ENCODE measurements around the gene DNAJC10. TPM values are rescaled to one million over a fixed set of nuclear protein-coding genes. Genes with fewer than 3 reads are reported as not detected.

DNAJC10 gene
- total and polyA plus RNA-seq, 9 of the 15 experiments (the other 6 are each of a cell fraction or from before 2014, with no cell fraction given): 9.8 to 77.7 (median 57.3) TPM

GRCh38 chr2:182836451-182836850, 120.4 kb downstream of the DNAJC10 start:
- ATAC-seq (no peak), DNase-seq (ENCODE audit: extremely low read depth in 1 of 4, low spot score in 3 of 4) (no peak), FAIRE-seq (no peak)
- no peaks in the 10 kb centered on the region for H3K4me1 ChIP-seq (replicated peaks in 1 of 2; ENCODE audit: control insufficient read depth in 2 of 2, insufficient read depth in 2 of 2, low read length in 2 of 2)
- POLR2A ChIA-PET: no interaction called here
- H3K4me2 ChIP-seq (ENCODE audit: insufficient read depth, low read length): no peak overlapping the region
- no peaks in the 10 kb centered on the region for H3K79me2 ChIP-seq (ENCODE audit: control insufficient read depth, insufficient read depth, low read length)
- H3K9me3 ChIP-seq (replicated peaks; ENCODE audit: control insufficient read depth, insufficient read depth, low read depth, low read length): no peaks in the 10 kb centered on the region
- no peak overlapping the region for H3K9ac ChIP-seq (ENCODE audit: insufficient read depth in 1 of 2, low read depth in 2 of 2, low read length in 2 of 2)
- H4K20me1 ChIP-seq (replicated peaks; ENCODE audit: control insufficient read depth, insufficient read depth, low read length): no peaks in the 10 kb centered on the region
- H3K27me3 ChIP-seq (ENCODE audit: control insufficient read depth in 2 of 2, insufficient read depth in 2 of 2, low read length in 2 of 2): peaks cover 7 to 10% of the 10 kb centered on the region in 2 experiments; a peak in 3 of 5 replicates
- H3K9me1 ChIP-seq (ENCODE audit: control insufficient read depth, insufficient read depth, low read length): no peaks in the 10 kb centered on the region
- in situ Hi-C loops (cut with MboI): no loop called here
- 1% methylated on average over 3 of the region's 3 CpGs for WGBS (ENCODE audit: insufficient coverage, low coverage, missing lambda C conversion rate)
- H2AFZ ChIP-seq (ENCODE audit: low read depth, low read length): no peak overlapping the region
- H3K27ac ChIP-seq (ENCODE audit: extremely low read depth, low read depth, low read length): no peak overlapping the region
- no peak overlapping the region for H3K4me3 ChIP-seq
- no peaks in the 10 kb centered on the region for H3K36me3 ChIP-seq (ENCODE audit: control insufficient read depth, insufficient read depth, low read length)
- intact Hi-C loops (cut with micrococcal nuclease): no loop called here
- BruUV-seq (replicated peaks): no TSS peak
- CTCF ChIA-PET (ENCODE audit: low intra/inter-chr PET ratio): interaction anchor here (0.6 kb wide), 1 partner anchor 201 kb away, joined by 3 read pairs; no protein-coding TSS in a partner anchor
- TF ChIP-seq ZNF695 (CRISPR knock-in tag; IDR thresholded peaks at IDR 0.05): no peak
- TF ChIP-seq JUN (IDR thresholded peaks at IDR 0.05; ENCODE audit: borderline replicate concordance, low read depth, low read length): no peak
- TF ChIP-seq JUN (CRISPR knock-in tag; IDR thresholded peaks at IDR 0.05; ENCODE audit: borderline replicate concordance): no peak
- TF ChIP-seq, protein P1, sequence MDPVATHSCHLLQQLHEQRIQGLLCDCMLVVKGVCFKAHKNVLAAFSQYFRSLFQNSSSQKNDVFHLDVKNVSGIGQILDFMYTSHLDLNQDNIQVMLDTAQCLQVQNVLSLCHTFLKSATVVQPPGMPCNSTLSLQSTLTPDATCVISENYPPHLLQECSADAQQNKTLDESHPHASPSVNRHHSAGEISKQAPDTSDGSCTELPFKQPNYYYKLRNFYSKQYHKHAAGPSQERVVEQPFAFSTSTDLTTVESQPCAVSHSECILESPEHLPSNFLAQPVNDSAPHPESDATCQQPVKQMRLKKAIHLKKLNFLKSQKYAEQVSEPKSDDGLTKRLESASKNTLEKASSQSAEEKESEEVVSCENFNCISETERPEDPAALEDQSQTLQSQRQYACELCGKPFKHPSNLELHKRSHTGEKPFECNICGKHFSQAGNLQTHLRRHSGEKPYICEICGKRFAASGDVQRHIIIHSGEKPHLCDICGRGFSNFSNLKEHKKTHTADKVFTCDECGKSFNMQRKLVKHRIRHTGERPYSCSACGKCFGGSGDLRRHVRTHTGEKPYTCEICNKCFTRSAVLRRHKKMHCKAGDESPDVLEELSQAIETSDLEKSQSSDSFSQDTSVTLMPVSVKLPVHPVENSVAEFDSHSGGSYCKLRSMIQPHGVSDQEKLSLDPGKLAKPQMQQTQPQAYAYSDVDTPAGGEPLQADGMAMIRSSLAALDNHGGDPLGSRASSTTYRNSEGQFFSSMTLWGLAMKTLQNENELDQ (CRISPR knock-in tag; IDR thresholded peaks at IDR 0.05; ENCODE audit: borderline replicate concordance): no peak
- TF ChIP-seq E4F1 (CRISPR knock-in tag; IDR thresholded peaks at IDR 0.05; ENCODE audit: borderline replicate concordance): no peak
- no peak for TF ChIP-seq NCOA6 (IDR thresholded peaks at IDR 0.05)
- TF ChIP-seq MITF (IDR thresholded peaks at IDR 0.05): no peak
- TF ChIP-seq KDM5B (IDR thresholded peaks at IDR 0.05; ENCODE audit: insufficient replicate concordance, low read depth, low read length): no peak
- no peak for TF ChIP-seq ZBTB12 (CRISPR knock-in tag; IDR thresholded peaks at IDR 0.05)
- TF ChIP-seq EZH2 (IDR thresholded peaks at IDR 0.05; ENCODE audit: borderline replicate concordance, low read depth, low read length): no peak
- no peak for TF ChIP-seq NFE2 (IDR thresholded peaks at IDR 0.05; ENCODE audit: low read depth)
- no peak for TF ChIP-seq ZFP1 (CRISPR knock-in tag; IDR thresholded peaks at IDR 0.05)
- TF ChIP-seq SMARCE1 (IDR thresholded peaks at IDR 0.05): no peak
- TF ChIP-seq XRCC4 (IDR thresholded peaks at IDR 0.05; ENCODE audit: extremely low read depth, insufficient read depth, insufficient read length): no peak
- TF ChIP-seq FOXA1 (IDR thresholded peaks at IDR 0.05; ENCODE audit: borderline replicate concordance): no peak
- TF ChIP-seq HNRNPLL (IDR thresholded peaks at IDR 0.05; ENCODE audit: low read depth, low read length, poor library complexity, severe bottlenecking): no peak
- no peak for TF ChIP-seq HDGF (IDR thresholded peaks at IDR 0.05)
- no peak for TF ChIP-seq RNF2 (IDR thresholded peaks at IDR 0.05)
